Bronchial epithelial cell (primary cell): ENCODE results near the gene CACNA2D4. TPM values are rescaled to one million over a fixed set of nuclear protein-coding genes. Genes with fewer than 3 reads are reported as not detected.

ENCODE experiments used
- DNase-seq: peaks from one replicate; pipeline ENCODE4 v3.0.0-alpha.2; 2010; ENCODE audit warnings: low read depth
- FAIRE-seq: peaks from 2 replicates; lab custom pipeline; 2011; peaks lifted over from hg19 to GRCh38; lab: Jason Lieb, UNC
- H3K27me3 ChIP-seq: 2 replicates; pipeline ENCODE4 v1.5.1; 2011; ENCODE audit warnings: low read length; ENCODE audit not compliant: control insufficient read depth, insufficient read depth
- H3K36me3 ChIP-seq: 2 replicates; pipeline ENCODE4 v1.5.1; 2011; ENCODE audit warnings: low read length; ENCODE audit not compliant: control insufficient read depth, insufficient read depth
- H3K4me3 ChIP-seq: 2 replicates; pipeline ENCODE4 v1.5.1; 2011; ENCODE audit warnings: mild to moderate bottlenecking, low read depth, low read length, control low read depth
- CTCF ChIP-seq: IDR thresholded peaks from 2 replicates; pipeline ENCODE4 v1.5.1; 2011; ENCODE audit warnings: mild to moderate bottlenecking, moderate library complexity, low read length, control low read depth, inconsistent platforms; ENCODE audit not compliant: insufficient read depth, severe bottlenecking
- total RNA-seq: library from RNA; depleted of rRNA; stranded (reverse); fragments of >200 nt; gene quantifications from 2 replicates; pipeline ENCODE4 v1.2.1, GENCODE V29; 2014

Gene CACNA2D4
- total RNA-seq, 1 donor from 2014 or later: not detected

- H3K27me3 ChIP-seq: no peaks in the 10 kb centered on the region
- DNase-seq (no peak), FAIRE-seq (no peak)
- H3K36me3 ChIP-seq: no peaks in the 10 kb centered on the region
- no peak overlapping the region for H3K4me3 ChIP-seq
- no peak for TF ChIP-seq CTCF
Measured at GRCh38 chr12:1918884-1919236, 408 bp upstream of the CACNA2D4 start.

- no peaks in the 10 kb centered on the region for H3K36me3 ChIP-seq
- no peak overlapping the region for H3K4me3 ChIP-seq
- no peaks in the 10 kb centered on the region for H3K27me3 ChIP-seq
- FAIRE-seq (no peak), DNase-seq (no peak)
- TF ChIP-seq CTCF: no peak
Measured at GRCh38 chr12:1917172-1918070, 1.0 kb downstream of the CACNA2D4 start.

GRCh38 chr12:1916371-1917171, 1.9 kb downstream of the CACNA2D4 start:
- H3K4me3 ChIP-seq: no peak overlapping the region
- no peaks in the 10 kb centered on the region for H3K36me3 ChIP-seq
- DNase-seq: no peak
- TF ChIP-seq CTCF: no peak
- H3K27me3 ChIP-seq: no peaks in the 10 kb centered on the region
- FAIRE-seq: no peak

- DNase-seq (no peak), FAIRE-seq (no peak)
Measured at GRCh38 chr12:1915082-1915968, 3.1 kb downstream of the CACNA2D4 start.

More at GRCh38 chr12:1915082-1915968, 3.1 kb downstream of the CACNA2D4 start:
- no peak for TF ChIP-seq CTCF
- Histone ChIP-seq H3K36me3 (no peaks in the 10 kb centered on the region), H3K4me3 (no peak overlapping the region), H3K27me3 (no peaks in the 10 kb centered on the region)
